Astrocyte (in vitro differentiated cells and primary cell): Measurements from ENCODE around the gene PKP3.

Experiments
- EZH2 ChIP-seq: IDR thresholded peaks from 2 replicates; pipeline ENCODE4 v1.6.1; 2012; ENCODE audit warnings: mild to moderate bottlenecking, low read length, inconsistent platforms; ENCODE audit not compliant: insufficient read depth
- TF ChIP-seq, protein P1 (sequence below): IDR thresholded peaks from 2 replicates; pipeline ENCODE4 v1.5.1; 2011; ENCODE audit warnings: low read depth, mild to moderate bottlenecking, inconsistent platforms, low read length, moderate library complexity; ENCODE audit not compliant: insufficient read depth

DNA sequence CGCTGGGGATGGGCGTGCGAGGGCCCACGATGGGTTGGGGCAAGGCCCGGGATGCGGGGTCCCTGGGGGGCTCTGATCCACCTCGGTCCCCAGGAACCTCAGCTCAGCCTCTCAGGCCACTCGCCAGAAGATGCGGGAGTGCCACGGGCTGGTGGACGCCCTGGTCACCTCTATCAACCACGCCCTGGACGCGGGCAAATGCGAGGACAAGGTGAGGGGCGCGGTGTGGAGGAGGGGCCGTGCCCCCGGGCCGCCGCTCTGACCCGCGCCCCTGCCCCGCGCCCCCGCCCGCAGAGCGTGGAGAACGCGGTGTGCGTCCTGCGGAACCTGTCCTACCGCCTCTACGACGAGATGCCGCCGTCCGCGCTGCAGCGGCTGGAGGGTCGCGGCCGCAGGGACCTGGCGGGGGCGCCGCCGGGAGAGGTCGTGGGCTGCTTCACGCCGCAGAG, 6.3 kb downstream of the PKP3 start:
- TF ChIP-seq, protein P1, sequence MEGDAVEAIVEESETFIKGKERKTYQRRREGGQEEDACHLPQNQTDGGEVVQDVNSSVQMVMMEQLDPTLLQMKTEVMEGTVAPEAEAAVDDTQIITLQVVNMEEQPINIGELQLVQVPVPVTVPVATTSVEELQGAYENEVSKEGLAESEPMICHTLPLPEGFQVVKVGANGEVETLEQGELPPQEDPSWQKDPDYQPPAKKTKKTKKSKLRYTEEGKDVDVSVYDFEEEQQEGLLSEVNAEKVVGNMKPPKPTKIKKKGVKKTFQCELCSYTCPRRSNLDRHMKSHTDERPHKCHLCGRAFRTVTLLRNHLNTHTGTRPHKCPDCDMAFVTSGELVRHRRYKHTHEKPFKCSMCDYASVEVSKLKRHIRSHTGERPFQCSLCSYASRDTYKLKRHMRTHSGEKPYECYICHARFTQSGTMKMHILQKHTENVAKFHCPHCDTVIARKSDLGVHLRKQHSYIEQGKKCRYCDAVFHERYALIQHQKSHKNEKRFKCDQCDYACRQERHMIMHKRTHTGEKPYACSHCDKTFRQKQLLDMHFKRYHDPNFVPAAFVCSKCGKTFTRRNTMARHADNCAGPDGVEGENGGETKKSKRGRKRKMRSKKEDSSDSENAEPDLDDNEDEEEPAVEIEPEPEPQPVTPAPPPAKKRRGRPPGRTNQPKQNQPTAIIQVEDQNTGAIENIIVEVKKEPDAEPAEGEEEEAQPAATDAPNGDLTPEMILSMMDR: no peak
- no peak for TF ChIP-seq EZH2
